AG08396 (cell line): ENCODE results near the gene SLC2A14.
"Not testable (repeated sequence)": the region's sequence is repeated elsewhere in the genome, so short reads cannot be mapped to it uniquely, and the experiment has no call there.

Experiments used
- DNase-seq: peaks from one replicate; pipeline ENCODE4 v3.0.0; 2012; ENCODE audit warnings: low spot score, mixed read lengths

SLC2A14 gene

GRCh38 chr12:7833201-7833600 lies 39.5 kb downstream of the SLC2A14 start:
- not testable (repeated sequence) for DNase-seq

- DNase-seq: peak; percentile 69
Observed at GRCh38 chr12:7832059-7832696, 40.5 kb downstream of the SLC2A14 start.

- DNase-seq: not testable (repeated sequence)
Observed at GRCh38 chr12:7829737-7830136, 43.0 kb downstream of the SLC2A14 start.

DNA sequence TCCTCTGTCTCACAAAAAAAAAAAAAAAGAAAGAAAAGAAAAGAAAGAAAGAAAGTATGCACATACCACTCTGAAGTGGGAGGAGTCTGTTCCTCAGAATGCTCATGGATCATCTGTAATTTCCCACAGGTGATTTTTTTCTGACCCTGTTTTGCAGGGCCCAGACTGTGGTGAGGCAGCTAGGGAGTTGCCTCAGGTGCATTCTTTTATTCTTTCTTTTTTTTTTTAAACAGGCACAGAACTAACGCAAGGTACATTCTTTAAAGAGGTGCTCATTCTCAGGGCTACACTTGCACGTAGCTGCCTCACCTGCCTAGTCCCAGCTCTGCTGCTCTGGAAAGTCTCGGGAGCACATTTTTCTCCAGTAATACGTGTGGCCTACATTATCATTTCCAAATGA lies 47.0 kb downstream of the SLC2A14 start:
- not testable (repeated sequence) for DNase-seq

- peak; percentile 73 for DNase-seq
Observed at GRCh38 chr12:7806863-7807487, 65.7 kb downstream of the SLC2A14 start.

DNA sequence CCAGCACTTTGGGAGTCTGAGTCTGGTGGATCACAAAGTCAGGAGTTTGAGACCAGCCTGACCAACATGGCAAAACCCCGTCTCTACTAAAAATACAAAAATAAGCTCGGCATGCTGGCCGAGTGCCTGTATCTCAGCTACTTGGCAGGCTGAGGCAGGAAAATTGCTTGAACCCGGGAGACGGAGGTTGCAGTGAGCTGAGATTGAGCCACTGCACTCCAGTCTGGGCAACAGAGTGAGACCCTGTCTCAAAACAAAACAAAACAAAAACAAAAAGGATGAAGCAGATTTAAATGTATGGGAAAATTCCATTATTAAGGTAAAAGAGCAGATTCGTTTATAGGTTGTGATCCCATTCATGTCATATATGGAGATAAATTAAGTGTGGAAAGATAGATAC lies 66.4 kb downstream of the SLC2A14 start:
- DNase-seq: not testable (repeated sequence)

GRCh38 chr12:7801460-7801859 lies 71.3 kb downstream of the SLC2A14 start:
- no peak for DNase-seq

DNA sequence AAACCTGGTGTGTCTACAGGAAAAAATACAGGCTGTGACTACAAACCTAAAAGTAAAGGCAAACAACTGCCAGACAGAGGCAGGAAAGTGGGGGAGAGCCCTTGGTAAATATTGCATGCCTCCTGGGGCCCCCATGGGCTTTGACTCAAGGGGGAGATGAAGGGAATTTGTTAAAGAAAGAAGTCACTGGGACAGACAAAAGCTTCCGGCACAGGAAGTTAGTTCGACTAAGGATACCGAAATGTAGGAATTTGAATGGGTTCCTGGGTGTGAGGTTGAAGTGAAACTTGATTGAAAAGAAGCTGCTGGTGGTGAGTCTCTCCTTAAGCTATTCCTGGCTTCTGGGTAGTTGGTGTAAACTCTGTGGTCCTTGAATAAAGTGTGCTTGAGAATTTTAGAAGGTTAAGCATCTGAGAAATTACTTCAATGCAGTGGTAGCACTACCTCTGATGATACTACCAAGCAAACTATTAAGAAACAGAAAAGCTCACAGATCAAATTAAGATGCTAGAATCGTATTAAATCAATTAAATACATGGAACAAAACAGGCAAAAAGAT lies 73.9 kb downstream of the SLC2A14 start:
- not testable (repeated sequence) for DNase-seq

DNA sequence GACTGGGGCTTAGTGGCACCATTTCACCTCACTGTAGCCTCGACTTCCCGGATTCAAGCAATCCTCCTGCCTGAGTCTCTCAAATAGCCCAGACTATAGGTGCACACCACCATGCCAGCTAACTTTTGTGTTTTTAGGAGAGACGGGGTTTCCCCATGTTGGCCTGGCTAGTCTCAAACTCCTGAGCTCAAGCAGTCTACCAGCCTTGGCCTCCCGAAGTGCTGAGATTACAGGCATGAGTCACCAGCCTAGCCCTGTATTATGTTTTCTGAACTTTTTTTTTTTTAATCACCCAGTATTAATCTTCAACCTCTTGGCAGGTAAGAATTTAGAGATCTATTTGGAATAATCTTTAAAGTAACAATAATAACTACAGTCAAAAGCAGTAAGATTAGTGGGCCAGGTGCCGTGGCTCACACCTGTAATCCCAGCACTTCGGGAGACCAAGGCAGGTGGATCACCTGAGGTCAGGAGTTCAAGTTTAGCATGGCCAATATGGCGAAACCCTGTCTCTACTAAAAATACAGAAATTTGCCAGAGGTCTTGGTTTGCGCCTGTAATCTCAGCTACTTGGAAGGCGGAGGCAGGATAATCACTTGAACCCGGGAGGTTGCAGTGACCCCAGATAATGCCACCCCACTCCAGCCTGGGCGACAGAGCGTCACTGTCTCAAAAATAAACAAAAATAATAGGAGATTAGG lies 74.9 kb downstream of the SLC2A14 start:
- no peak for DNase-seq

- not testable (repeated sequence) for DNase-seq
Observed at GRCh38 chr12:7797269-7797668, 75.4 kb downstream of the SLC2A14 start.

DNA sequence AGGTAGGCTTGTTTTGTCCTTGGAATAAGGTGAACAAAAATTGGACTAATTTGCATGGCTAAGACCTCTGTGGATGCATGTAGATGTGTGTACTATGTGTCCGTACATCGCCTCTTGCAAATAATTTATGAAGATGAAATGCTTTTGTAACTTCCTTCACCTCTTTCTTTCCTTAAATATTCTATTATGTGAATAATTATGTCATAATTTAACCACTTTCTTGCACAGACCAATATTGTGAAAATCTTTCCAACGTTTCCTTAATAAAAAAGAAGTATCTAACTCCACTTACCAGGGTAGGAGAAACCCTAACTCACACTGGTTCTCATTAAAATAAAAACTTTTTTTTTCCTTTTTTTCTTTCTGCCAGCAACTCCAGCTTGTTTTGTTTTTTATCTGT lies 79.5 kb downstream of the SLC2A14 start:
- no peak for DNase-seq

GRCh38 chr12:7788884-7789528 lies 83.7 kb downstream of the SLC2A14 start, which contains the start of gene NANOG:
NANOG (plus strand) TSS chr12:7789402; CDS start chr12:7789615, 213 bp downstream.
- not testable (repeated sequence) for DNase-seq

- DNase-seq: no peak
Observed at GRCh38 chr12:7788294-7788660, 84.4 kb downstream of the SLC2A14 start.

DNA sequence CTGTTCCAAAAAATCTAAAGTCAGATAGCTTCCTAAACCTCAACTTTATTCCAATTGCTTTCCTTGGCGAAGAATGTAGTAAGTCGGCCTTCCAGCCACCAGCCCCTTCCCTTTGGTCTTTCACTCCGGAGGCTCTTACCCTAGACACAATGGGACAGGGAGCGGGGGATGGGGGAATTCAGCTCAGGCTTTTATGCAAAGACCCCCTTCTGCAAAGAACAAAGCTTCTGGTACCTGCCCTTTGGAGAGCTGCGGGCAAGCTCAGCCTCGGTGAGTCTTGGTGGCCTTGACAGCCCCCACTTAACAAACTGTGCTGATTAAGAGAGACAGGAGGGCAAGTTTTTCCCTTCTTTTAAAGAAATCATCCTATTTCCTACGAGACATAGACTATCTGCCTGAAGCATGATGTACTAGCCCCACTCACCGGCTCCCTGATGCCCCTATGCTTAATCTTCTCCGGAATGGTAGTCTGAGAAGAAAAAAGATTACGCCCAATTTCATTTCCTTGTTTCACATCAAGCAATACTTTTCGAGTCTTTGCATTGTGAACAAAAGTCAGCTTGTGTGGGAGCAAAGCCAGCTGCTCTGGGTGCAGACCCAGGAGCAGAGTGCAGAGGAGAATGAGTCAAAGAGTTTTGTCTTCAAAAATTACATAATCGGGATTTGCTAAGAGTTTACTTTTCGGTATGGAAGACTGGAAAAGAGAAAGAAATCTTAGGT lies 85.0 kb downstream of the SLC2A14 start:
- DNase-seq: no peak

- no peak for DNase-seq
Observed at GRCh38 chr12:7784701-7785100, 88.0 kb downstream of the SLC2A14 start.

DNA sequence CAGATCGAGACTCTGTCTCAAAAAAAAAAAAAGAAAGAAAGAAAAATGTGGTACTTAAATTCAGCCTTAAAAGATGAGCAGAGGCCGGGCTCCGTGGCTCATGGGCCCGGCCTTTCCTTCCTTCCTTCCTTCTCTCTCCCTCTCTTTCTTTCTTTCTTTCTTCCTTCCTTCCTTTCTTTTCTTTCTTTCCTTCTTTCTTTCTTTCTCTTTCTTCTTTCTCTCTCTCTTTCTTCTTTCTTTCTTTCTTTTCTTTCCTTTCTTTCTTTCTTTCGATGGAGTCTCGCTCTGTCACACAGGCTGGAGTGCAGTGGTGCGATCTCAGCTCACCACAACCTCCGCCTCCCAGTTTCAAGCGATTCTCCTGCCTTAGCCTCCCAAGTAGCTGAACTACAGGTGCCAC lies 89.3 kb downstream of the SLC2A14 start:
- not testable (repeated sequence) for DNase-seq

DNA sequence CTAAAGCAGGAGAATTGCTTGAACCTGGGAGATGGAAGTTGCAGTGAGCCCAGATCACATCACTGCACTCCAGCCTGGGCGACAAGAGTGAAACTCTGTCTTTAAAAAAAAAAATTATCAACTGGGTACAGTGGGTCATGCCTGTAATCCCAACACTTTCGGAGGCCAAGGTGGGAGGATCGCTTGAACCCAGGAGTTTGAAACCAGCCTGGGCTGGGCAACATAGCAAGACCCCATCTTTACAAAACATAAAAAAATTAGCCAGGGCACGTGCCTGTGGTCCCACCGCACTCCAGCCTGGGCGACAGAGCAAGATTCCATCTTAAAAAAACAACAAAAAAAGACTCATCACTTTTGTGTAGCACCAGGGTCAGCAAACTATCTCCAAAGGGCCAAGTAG lies 90.7 kb downstream of the SLC2A14 start:
- no peak for DNase-seq

- no peak for DNase-seq
Observed at GRCh38 chr12:7781274-7781673, 91.4 kb downstream of the SLC2A14 start.

GRCh38 chr12:7769999-7770398 lies 102.7 kb downstream of the SLC2A14 start:
- DNase-seq: no peak
